AG09319 (cell line): ENCODE results near the gene CREBBP.

Experiments used
- DNase-seq: peaks from one replicate; pipeline ENCODE4 v3.0.0-alpha.2; 2010; ENCODE audit warnings: low read depth; ENCODE audit errors: extremely low read depth
- CTCF ChIP-seq: IDR thresholded peaks from 2 replicates; pipeline ENCODE4 v1.5.1; 2011; ENCODE audit warnings: low read depth, mild to moderate bottlenecking, inconsistent platforms, low read length, moderate library complexity

CREBBP gene

GRCh38 chr16:3706253-3707012 lies 174.1 kb downstream of the CREBBP start:
- DNase-seq, result no peak
- TF ChIP-seq CTCF, result no peak

DNA sequence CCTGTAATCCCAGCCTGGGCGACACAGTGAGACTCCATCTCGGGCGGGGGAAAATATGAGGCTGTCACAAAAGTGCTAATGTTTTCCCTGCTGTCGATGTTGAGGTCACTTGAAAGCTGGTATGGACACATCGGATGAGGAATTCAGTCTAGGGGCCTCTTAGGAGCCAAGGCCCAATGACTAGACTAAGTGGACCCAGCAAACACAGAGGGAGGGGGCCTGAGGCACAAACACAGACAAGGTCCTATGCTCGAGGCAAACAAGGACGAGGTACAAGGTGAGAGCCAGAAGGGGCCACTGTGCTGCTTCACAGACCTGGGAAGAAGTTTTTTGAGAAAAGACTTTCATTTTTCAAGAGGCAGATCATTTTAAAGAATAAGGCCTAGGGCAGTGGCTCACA lies 178.4 kb downstream of the CREBBP start:
- TF ChIP-seq CTCF, result no peak
- no peak for DNase-seq

DNA sequence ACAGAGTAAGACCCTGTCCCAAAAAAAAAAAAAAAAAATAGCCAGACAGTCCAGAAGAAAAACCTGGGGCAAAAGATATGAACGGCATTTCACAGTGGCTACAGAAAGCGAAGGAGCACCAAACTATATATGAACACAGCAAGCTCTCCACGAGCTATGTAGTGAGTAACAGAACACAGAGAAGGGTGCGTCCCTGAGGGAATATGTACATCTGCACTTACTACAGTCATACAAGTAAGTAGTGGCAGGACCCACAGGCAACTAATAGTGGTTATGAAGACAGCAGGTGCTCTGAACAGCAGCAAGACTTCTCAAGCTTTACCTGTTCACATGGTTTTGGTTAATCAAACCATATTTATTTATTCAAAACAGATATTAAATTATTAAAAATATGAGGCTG lies 179.0 kb downstream of the CREBBP start:
- no peak for TF ChIP-seq CTCF
- DNase-seq, result no peak

GRCh38 chr16:3698941-3699340 lies 181.6 kb downstream of the CREBBP start:
- TF ChIP-seq CTCF, result no peak
- no peak for DNase-seq

DNA sequence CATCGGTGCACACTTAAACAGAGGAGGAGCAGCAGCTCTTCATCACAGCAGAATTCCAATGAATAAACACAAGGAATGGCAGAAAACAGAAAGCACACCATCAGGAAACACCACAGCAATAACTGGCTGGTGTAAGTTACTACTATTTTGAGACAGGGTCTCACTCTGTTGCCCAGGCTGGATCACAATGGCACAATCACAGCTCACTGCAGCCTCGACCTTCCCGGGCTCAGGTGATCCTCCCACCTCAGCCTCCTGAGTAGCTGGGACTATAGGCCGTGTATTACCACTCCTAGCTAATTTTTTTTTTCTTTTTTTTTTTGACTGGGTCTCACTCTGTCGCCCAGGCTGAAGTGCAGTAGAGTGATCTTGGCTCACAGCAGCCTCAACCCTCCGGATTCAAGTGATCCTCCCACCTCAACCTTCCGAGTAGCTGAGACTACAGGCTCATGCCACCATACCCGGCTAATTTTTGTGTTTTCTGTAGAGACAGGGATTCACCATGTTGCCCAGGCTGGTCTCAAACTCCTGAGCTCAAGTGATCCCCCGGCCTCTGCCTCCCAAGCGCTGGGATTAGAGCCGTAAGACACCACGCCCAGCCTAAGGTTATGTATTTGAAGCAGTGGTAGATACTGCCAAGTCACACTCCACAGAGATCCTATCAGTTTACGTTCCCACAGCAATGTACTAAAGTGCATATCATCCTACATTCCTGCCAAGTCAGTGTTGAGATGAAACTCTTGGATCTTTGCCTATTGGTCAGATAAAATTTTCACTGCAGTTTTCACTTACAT lies 183.9 kb downstream of the CREBBP start:
- peak; percentile 30 for DNase-seq
- no peak for TF ChIP-seq CTCF

DNA sequence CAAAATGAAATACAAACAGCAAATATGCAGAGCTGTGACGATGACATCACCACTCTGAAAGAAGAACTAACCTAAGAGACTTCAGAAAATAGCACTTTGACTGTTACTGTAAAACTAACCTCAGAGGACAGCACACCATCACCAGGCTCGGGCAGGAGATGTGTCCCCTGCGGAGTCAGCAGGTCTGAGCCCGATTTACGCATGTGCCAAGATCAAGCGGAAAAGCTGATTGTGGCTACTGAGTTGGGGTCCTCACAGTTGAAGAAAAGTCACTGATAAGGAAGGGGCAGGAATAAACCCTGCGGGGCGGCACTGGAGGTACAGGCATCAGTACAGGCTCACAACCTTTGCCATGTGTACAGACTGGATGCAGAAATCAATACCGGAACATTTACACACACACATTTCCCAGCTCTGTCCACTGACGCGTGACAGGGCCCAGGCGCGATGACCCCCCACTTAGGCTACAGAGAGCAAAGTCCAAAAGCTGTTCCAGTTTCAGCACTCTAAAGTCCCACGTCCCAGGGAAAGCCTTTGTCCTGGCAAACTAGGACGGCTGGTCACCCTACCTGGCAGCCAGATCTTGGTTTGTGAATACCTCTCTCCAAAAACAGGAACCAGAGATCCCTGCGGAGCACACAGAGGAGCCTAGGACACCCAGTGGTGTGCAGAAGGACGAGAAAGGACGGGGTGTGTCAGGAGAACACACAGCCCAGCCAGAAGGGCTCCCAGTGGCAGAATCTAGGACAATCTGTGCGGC lies 184.7 kb downstream of the CREBBP start:
- no peak for DNase-seq
- TF ChIP-seq CTCF, result no peak

GRCh38 chr16:3694051-3694450 lies 186.5 kb downstream of the CREBBP start:
- TF ChIP-seq CTCF, result no peak
- DNase-seq, result no peak
